B cell (primary cell): ENCODE measurements around the gene CYREN.

Experiments
- CTCF ChIP-seq: fragments of 200-600 bp; IDR thresholded peaks from one replicate; pipeline ENCODE4 v1.8.0; 2022; ENCODE audit warnings: antibody characterized with exemption, mild to moderate bottlenecking
- EZH2 ChIP-seq: IDR thresholded peaks from 2 replicates; pipeline ENCODE4 v1.6.1; 2012; ENCODE audit warnings: borderline replicate concordance, low read depth, mild to moderate bottlenecking, moderate library complexity, low read length; ENCODE audit not compliant: insufficient read depth, poor library complexity, severe bottlenecking

- TF ChIP-seq CTCF: no peak
- no peak for TF ChIP-seq EZH2
Measured at GRCh38 chr7:135195156-135195555, 24.6 kb upstream of the CYREN start.
